Type B pancreatic cell (in vitro differentiated cells): ENCODE data around the gene ALDH16A1. TPM values are rescaled to one million over a fixed set of nuclear protein-coding genes. Genes with fewer than 3 reads are reported as not detected.

Source experiments
- DNase-seq: peaks from one replicate; pipeline ENCODE4 v3.0.0; 2021; ENCODE audit warnings: mixed read lengths; ENCODE audit not compliant: unreplicated experiment; ENCODE audit errors: extremely low spot score
- H3K27ac Mint-ChIP-seq: 2 replicates; pipeline ENCODE4 v1.8.0; 2021; ENCODE audit warnings: mild to moderate bottlenecking, mixed read lengths
- H3K27me3 Mint-ChIP-seq: 2 replicates; pipeline ENCODE4 v1.8.0; 2021; ENCODE audit warnings: mixed read lengths
- H3K36me3 Mint-ChIP-seq: 2 replicates; pipeline ENCODE4 v1.8.0; 2021; ENCODE audit warnings: mixed read lengths
- H3K4me1 Mint-ChIP-seq: one replicate; pipeline ENCODE4 v1.8.0; 2021; ENCODE audit warnings: mixed read lengths; ENCODE audit not compliant: unreplicated experiment
- H3K4me3 Mint-ChIP-seq: 2 replicates; pipeline ENCODE4 v1.8.0; 2021; ENCODE audit warnings: mild to moderate bottlenecking, mixed read lengths
- H3K9me3 Mint-ChIP-seq: 2 replicates; pipeline ENCODE4 v1.8.0; 2021; ENCODE audit warnings: mixed read lengths
- CTCF ChIP-seq: fragments of 200-600 bp; sonication (generic); conservative IDR thresholded peaks from 2 replicates; pipeline ENCODE4 v1.5.0; 2021; ENCODE audit warnings: antibody characterized with exemption, mild to moderate bottlenecking
- long read RNA-seq: library from polyadenylated mRNA; unstranded; transcript quantifications from one replicate; pipeline ENCODE4 v2.0.0, GENCODE V29; 2020
- total RNA-seq: library from RNA; stranded (reverse); gene quantifications from 2 replicates; pipeline ENCODE4 v1.2.1, GENCODE V29; 2021; ENCODE audit warnings: low replicate concordance

ALDH16A1 gene
- 22.7 and 33.7 TPM in 2 replicates for total RNA-seq
- long read RNA-seq: 0 reads

DNA sequence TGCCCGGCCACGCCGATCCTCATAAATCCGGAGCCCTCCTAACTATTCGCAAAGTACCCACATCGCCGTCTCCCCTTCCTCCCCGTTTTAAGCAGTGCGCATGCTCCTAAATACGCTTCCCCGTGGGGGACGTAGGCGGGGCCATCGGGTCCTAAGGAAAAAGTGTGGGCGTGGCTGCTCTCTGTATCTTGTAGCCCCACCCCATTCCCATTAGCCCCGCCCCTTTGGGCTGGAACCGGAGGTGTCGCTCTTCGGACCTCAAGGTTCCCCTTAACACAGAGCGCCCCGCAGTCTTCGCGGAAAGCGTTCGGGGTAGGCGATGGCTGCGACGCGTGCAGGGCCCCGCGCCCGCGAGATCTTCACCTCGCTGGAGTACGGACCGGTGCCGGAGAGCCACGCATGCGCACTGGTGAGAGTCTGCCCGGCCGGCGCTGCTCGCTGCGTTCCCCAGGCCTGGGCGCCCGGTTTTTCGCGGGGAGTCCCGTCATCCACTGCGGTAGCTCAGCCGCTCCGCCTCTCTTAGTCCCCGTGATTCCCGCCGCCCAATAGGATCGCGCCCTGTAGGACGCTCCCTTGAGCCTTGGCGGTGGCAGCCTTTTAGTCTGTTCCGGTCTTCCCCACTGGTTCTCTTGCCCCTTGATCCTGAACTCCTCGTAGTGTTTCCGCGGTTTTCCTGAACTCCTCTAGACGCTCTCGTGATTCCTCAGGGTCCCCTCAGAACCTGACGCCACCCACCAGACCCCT lies at the start of gene ALDH16A1:
Gene ALDH16A1, plus strand, starts transcription at position 213 of the 744 bp plus-strand sequence. Its CDS starts 107 bp downstream, at position 320.
- Mint-ChIP-seq H3K4me1 (peaks cover 16% of the 10 kb centered on the region), H3K4me3 (peak within 1 kb of the TSS; percentile 97), H3K9me3 (no peaks in the 10 kb centered on the region), H3K36me3 (peaks cover 14% of the 10 kb centered on the region), H3K27ac (peak within 1 kb of the TSS; percentile 97), H3K27me3 (peaks cover 2% of the 10 kb centered on the region)
- peak; percentile 99 for DNase-seq
- TF ChIP-seq CTCF: no peak

- no peak for TF ChIP-seq CTCF
- Mint-ChIP-seq H3K9me3 (no peaks in the 10 kb centered on the region), H3K4me1 (peaks cover 19% of the 10 kb centered on the region), H3K27ac (peak overlapping the region; percentile 66), H3K27me3 (peaks cover 6% of the 10 kb centered on the region), H3K36me3 (no peaks in the 10 kb centered on the region), H3K4me3 (peak overlapping the region; percentile 47)
- DNase-seq: no peak
Observed at GRCh38 chr19:49403404-49404187, 49.4 kb upstream of the ALDH16A1 start.

DNA sequence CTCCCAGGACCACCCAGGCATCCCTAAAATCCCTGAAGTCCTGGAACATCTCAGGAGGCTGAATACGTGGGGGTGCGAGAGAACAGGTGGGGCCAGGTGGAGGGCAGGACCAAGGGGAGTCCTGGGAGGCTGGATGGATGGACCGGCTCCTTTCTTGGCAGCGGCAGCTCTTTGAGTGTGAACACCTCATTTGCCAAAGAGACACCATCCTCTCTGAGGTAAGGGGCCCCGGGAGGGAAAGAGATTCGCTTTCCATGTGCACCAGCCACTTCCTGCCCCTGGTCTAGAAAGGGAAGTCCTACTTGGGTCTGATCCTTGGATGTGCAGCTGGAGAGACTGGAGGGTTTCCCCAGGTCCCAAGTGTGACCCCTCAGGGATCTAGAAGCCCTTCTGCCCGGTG lies 45.9 kb upstream of the ALDH16A1 start:
- Mint-ChIP-seq H3K4me3 (no peak overlapping the region), H3K27ac (no peak overlapping the region), H3K4me1 (peaks cover 23% of the 10 kb centered on the region), H3K9me3 (no peaks in the 10 kb centered on the region), H3K27me3 (peaks cover 17% of the 10 kb centered on the region), H3K36me3 (no peaks in the 10 kb centered on the region)
- no peak for TF ChIP-seq CTCF
- no peak for DNase-seq

GRCh38 chr19:49407482-49408015 lies 45.5 kb upstream of the ALDH16A1 start:
- Mint-ChIP-seq H3K36me3 (no peaks in the 10 kb centered on the region), H3K9me3 (no peaks in the 10 kb centered on the region), H3K27me3 (peaks cover 21% of the 10 kb centered on the region), H3K4me3 (no peak overlapping the region), H3K4me1 (peaks cover 28% of the 10 kb centered on the region), H3K27ac (no peak overlapping the region)
- TF ChIP-seq CTCF: no peak
- DNase-seq: no peak

DNA sequence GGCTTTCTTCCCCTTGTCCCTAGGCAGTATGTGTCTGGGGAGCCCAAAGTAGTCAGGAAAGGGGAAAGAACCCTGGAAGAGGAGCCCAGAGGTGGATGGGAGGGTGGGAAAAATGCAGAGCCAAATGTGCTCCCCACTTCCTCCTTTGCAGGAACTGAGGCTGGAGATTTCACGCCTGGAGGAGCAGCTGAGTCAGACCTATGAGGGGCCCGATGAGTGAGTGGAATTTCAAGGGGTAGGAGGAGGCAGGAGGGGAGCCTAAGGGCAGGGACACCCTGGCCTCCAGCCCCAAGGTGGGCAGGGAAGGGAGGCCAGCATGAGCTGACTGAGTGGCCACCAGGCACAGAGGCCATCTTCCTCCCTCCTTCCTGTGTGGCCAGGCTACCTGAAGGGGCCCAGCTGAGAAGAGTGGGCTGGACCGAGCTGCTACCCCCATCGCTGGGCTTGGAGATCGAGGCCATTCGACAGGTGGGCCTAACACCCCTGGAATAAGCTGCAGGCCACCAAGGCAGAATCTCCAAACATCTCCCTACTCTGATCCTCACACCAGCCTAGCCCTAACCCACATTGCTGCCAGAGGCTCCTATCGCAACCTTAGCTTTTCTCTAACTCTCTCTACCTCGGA lies 44.1 kb upstream of the ALDH16A1 start:
- Mint-ChIP-seq H3K27ac (no peak overlapping the region), H3K36me3 (no peaks in the 10 kb centered on the region), H3K4me1 (peaks cover 31% of the 10 kb centered on the region), H3K4me3 (no peak overlapping the region), H3K9me3 (no peaks in the 10 kb centered on the region), H3K27me3 (peaks cover 31% of the 10 kb centered on the region)
- DNase-seq: no peak
- TF ChIP-seq CTCF: no peak
